Stimulated activated CD4-positive, alpha-beta T cell treated with anti-CD3 and anti-CD28 coated beads, Interleukin-1b, Interleukin-23, amount 100 ng/mL, for 48 hours (primary cell): ENCODE data around the gene SPANXN2.
"Not testable (repeated sequence)": the region's sequence is repeated elsewhere in the genome, so short reads cannot be mapped to it uniquely, and the experiment has no call there.

ENCODE experiments used
- DNase-seq: peaks from one replicate; pipeline ENCODE4 v3.0.0-alpha.2; 2020

Gene SPANXN2, protein sequence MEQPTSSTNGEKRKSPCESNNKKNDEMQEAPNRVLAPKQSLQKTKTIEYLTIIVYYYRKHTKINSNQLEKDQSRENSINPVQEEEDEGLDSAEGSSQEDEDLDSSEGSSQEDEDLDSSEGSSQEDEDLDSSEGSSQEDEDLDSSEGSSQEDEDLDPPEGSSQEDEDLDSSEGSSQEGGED

DNA sequence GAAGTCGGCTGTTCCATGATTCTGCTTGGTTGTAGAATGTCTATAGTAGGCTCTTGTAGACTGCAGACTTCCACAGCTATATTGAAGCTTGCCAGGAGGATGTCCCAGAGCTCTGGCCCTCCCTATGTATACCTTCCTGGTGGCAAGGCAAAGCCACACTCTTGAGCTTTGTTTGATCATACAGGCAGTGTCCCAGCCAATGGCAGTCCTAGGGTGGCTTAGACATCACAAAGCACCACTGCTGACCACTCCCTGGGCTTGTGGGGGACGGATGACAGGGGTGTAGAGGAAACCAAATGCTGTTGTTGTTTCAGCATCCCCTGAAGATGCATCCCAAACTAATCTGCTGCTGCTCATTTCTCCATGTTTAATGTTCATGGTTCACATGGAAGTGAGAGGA is at the start of gene SPANXN2:
TSS of gene SPANXN2 (minus strand) at position 101 of the 400 bp plus-strand sequence. CDS start at position 17, 84 bp downstream.
- DNase-seq = not testable (repeated sequence)

DNA sequence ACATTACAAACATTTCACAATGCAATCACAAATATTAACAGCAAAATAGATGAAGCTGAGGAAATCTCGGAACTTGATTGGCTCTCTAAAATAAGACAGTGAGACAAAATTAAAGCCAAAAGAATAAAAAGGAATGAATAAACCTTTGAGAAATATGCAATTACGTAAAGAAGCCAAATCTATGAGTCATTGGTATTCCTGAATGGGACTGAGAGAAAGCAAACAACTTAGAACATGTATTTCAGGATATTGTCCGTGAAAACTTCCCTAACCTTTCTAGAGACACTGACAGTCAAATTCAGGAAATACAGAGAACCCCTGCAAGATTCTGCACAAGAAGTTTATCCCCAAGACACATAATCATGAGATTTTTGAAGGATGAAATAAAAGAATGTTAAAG is 48.4 kb upstream of the SPANXN2 start:
- no peak for DNase-seq

DNA sequence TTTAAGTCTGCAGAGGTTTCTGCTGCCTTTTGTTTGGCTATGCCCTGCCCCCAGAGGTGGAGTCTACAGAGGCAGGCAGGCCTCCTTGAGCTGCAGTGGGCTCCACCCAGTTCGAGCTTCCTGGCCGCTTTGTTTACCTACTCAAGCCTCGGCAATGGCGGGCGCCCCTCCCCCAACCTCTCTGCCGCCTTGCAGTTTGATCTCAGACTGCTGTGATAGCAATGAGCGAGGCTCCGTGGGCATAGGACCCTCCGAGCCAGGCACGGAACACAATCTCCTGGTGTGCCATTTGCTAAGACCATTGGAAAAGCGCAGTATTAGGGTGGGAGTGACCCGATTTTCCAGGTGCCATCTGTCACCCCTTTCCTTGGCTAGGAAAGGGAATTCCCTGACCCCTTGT is 47.2 kb upstream of the SPANXN2 start:
- DNase-seq = not testable (repeated sequence)

DNA sequence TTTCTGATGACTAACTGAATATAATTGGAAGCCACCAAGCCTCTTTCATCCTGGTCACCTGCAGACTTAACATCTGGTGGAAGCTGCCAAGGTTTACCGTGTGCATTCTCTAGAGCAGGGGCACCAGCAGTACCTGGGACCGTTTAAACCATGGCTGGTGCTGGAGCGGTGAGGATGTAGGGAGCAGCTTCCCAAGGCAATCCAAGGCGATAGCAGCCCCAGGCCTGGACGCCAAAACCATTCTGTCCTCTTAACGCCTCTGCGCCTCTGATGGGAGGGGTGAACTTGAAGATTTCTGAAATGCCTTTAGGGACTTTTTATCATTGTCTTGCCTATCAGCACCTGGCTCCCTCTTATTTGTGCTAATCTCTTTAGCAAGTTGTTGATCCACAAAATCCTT is 37.3 kb upstream of the SPANXN2 start:
- no peak for DNase-seq

DNA sequence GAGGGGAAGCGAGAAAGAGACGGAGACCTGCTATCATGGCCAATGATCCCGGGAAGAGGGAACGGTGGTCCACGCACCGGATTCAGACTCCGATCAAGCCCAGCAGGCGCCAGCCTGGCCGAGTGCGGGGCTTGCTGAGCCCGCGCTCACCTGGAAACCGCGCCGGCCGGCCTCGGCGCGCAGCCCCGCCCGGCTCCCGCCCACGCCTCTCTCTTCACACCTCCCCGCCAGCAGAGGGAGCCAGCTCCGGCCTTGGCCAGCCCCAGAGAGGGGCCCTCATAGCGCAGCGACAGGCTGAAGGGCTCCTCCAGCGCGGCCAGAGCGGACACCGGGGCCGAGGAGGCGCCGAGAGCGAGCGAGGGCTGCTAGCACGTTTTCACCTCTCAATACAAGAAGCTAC is 36.8 kb upstream of the SPANXN2 start:
- DNase-seq = no peak

DNA sequence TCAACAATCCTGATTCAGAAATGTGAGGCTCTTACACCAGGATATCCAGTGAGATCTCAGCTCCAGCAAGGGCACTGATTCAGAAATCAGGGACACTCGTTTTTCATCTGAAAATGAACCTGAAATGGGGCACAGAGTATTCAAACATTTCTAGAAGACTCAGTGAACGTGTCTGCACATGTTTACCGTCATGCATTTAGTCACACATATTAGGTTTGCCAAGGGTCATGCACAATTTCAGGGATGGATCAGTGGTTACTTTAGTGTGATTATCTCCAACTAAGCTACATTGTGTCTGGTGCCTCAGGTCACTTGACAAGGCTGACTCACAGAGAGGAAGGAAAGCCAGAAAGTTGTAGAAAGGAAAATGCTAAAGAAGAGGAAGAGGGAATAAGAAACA is 33.6 kb upstream of the SPANXN2 start:
- no peak for DNase-seq

DNA sequence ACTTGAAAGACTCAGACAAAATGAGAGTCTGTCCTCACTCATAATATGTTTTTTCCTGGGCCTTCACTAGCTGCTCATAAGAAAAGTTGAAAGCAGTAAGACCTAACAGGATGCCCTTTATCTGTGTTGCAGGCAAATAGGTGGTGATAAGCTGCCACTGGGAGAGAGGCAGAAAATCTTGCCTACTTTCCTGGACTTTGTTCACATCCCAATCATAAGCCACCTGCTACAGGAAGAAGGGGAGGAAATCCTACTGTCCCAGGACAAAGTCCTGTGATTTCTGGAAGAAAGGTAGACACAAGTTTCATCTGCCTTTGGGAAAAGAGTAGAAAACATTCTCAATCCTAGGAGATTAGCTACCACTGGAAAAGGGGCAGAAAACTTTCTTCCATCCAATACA is 13.3 kb upstream of the SPANXN2 start:
- no peak for DNase-seq

DNA sequence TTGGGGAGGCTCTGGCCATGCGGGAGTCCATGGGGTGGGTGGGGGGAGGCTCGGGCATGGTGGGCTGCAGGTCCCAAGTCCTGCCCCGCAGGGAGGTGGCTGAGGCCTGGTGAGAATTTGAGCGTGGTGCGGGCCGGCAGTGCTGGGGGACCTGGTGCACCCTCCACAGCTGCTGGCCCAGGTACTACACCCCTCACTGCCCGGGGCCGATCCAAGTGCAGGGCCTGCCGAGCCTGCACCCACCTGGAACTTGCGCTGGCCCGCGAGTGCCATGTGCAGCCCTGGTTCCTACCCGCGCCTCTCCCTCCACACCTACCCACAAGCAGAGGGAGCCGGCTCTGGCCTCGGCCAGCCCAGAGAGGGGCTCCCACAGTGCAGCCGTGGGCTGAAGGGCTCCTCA is 5.7 kb upstream of the SPANXN2 start:
- DNase-seq = no peak

DNA sequence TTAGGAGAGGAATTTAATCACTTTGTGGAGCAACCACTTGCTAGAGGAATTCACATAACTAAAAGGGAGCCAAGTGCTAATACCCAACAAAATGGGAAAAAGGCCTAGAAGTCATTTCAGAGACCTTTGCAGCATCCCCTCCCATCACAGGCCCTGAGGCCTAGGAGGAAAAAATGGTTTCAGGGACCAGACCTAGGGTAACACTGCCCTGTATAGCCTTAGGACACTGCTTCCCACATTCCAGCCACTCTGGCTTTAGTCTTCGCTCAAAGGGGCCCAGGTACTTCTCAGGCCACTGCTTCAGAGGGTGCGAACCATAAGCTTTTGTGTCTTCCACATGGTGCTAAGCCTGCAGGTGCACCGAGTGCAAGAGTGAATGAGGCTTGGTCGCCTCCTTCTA is 19.1 kb downstream of the SPANXN2 start:
- no peak for DNase-seq

DNA sequence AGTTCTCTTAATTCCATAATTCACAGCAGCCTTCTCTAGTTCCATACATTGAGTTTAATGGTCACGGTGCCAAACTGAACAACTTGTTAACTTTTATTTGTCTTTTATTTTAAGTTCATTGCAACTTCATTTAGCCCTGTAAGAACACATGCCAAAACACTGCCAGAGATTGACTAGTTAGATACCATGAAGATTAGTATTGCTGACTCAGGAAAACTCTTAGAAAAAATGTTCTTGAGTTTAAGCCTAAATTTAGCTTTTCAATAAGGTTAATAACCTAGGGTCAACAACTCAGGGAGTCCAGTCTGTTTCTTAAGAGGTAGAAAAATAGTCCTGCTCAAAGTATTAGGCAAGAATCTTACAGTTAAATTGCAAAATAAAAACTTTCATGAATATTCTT is 25.7 kb downstream of the SPANXN2 start:
- no peak for DNase-seq

DNA sequence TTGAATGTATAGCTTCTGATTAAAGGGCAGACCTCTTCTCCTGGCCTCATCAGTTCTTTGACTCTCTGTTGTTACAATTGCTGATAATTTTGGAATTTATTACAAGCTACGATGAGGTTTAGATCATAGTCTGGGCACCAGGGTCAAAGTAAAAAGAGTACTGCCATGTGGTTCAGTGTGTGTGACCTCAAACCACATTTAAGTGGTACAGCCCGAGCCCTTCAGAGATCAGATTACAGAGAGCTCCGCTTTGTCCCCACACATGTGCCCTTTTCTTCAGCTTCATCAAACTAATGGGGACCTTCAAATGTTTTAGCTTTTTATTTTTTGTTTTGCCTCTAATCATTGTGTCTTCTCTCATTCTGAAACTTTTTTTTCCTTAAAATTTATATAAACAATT is 37.1 kb downstream of the SPANXN2 start:
- no peak for DNase-seq

DNA sequence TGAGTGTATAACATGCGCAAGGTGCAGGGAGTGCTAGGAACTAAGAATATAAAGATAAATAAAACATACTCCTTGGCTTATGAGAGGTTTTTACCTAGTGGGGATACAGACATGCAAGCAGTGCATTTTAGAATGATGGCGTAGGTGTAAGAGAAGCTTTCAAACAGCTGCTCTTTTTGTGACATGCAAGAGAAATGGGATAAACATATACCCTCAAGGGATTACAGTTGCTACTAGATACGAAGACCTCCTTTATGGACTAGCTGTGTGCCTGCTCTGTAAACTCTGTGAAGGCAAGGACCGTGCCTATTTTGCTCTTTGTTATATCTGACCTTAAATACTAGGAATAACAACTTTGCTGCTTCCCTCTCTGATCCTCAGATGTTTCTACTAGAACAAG is 45.6 kb downstream of the SPANXN2 start:
- DNase-seq = no peak

DNA sequence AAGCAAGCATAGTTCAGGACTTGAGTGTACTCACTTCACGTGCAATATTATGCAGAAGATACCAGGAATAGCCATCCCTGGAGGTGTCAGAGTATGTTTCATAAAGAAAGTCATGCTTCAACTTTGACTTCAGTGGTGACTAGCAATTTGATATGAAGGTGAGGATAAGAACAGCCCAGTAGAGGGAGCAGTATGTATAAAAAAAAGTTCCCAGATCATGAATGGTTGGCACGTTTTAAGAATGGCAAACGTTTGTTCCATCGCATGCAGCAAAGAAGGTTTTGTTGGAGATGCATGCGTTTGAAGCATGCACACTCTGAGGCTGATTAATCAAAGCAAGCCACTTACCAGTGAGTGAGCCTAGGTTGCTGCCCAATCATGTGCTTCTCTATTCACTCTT is 51.2 kb downstream of the SPANXN2 start:
- DNase-seq = no peak

DNA sequence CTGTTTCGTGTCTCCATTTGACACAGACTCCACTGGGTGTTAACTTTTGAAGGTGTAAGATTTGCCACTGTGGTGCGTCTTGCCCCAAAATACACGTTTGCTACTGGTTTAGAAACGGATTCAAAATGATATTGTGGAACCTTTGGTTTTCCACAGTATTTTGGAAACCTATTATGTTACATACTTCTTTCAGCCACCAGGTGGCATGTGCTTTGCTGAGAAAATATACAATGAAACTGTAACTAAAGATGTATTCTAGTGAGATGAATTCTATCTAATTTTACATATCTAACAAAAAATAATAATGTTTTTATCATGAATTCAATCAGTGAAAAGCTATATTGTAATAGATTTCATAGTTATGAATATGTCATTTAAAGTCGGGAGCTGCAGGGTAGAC is 56.2 kb downstream of the SPANXN2 start:
- DNase-seq = no peak

DNA sequence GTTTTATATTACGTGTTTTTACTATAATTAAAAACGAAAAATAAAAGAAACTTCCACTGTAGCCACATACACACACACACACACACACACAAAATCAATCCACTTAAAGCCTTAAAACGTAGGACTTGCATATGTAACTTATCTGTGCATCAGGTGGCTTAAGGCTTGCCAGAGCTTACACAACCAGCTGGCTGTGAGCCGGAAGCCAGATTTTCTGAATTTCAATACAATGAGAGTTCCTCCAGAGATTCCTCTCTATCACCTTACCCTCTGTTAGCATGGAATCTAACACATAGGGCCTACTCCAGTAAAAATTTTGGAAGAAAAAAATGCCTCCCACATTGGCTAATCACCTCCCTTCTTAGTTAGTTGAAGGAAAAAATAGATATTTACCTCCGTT is 56.8 kb downstream of the SPANXN2 start:
- no peak for DNase-seq
